ENCODE results near the gene NR2C2. TPM values are rescaled to one million over a fixed set of nuclear protein-coding genes. Genes with fewer than 3 reads are reported as not detected.

The NR2C2 gene
- total RNA-seq, 1 donor from 2014 or later, result 40.0 TPM

GRCh38 chr3:14909250-14909649, 38.1 kb upstream of the NR2C2 start:
- no peak overlapping the region for H3K4me3 ChIP-seq
- TF ChIP-seq POLR2A (IDR thresholded peaks at IDR 0.05), result no peak
- no peak for TF ChIP-seq POLR2AphosphoS5 (IDR thresholded peaks at IDR 0.05; ENCODE audit: insufficient read depth in 1 of 2, low read depth in 1 of 2)
- no peak for TF ChIP-seq CTCF (IDR thresholded peaks at IDR 0.05)
- H3K4me1 ChIP-seq, result no peaks in the 10 kb centered on the region
- H3K27me3 ChIP-seq, result no peaks in the 10 kb centered on the region
- H3K9me3 ChIP-seq, result no peaks in the 10 kb centered on the region
- H3K27ac ChIP-seq, result no peak overlapping the region
- no peaks in the 10 kb centered on the region for H3K36me3 ChIP-seq
- intact Hi-C loops (cut with DNase I), result no loop called here
- no peak for DNase-seq (ENCODE audit: extremely low spot score in 2 of 2)

DNA sequence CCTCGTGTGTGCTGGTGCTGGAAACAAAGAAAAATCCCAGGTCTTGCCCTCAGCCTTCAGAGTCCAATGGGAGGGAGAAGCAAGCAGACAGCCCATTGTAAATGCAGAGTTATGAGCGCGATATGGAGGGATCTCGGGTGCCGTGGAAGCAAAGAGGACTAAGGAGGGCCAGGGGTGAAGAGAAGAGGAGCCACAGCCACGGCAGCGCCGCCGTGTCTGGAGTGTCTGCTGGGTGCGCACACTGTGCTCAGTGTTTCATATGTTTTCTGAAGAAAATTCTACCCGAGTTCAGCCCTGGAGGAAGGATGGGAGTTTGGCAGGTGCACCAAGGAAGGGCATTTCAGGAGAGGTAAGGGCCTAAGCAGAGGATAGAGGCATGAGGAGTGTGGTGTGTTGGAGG, 35.7 kb upstream of the NR2C2 start:
- no peaks in the 10 kb centered on the region for H3K4me1 ChIP-seq
- no peaks in the 10 kb centered on the region for H3K9me3 ChIP-seq
- H3K36me3 ChIP-seq, result no peaks in the 10 kb centered on the region
- intact Hi-C loops (cut with DNase I), result no loop called here
- TF ChIP-seq CTCF (IDR thresholded peaks at IDR 0.05) (no peak), POLR2A (IDR thresholded peaks at IDR 0.05) (no peak), POLR2AphosphoS5 (IDR thresholded peaks at IDR 0.05; ENCODE audit: insufficient read depth in 1 of 2, low read depth in 1 of 2) (no peak)
- no peak for DNase-seq (ENCODE audit: extremely low spot score in 2 of 2)
- H3K27ac ChIP-seq, result no peak overlapping the region
- H3K27me3 ChIP-seq, result no peaks in the 10 kb centered on the region
- no peak overlapping the region for H3K4me3 ChIP-seq

DNA sequence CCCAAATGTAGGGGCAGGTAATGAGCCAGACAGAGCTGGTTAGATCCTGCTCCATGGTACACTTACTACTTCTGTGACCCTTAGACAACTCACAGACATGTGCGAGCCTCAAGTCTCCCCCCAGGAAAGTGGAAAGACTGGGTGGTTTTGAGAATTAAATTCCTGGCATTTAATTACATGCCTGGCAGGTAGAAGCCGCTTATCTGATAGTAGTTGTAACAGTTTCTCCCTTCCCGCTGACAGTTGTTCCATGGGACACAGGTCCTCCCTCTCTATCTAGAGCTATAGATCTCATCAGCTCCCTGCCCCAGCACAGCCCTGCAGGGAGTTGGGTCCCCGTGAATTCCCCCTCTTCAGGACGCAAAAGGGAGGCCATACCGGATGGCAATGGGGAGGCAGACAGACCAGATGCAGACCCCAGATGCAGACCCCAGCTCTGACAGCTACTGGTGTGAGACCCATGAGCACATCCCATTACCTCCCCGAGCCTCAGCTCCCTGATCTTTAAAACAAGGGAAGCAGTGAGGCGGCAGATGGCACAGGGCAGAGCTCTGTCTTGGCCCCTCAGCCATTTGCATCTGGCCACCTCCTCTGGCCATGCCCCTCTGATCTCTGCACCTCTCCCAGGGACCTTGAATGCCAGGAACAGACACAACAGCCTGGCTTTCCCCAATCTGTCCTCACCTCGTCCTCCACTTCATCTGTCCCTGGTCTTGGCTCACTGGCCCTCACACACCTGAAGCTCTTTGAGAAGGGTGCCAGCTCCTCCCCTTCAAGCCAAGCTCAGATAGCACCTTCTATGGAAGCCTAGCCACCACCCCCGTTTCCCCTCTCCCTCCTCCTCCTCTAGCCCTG, 34.1 kb upstream of the NR2C2 start:
- no peaks in the 10 kb centered on the region for H3K4me1 ChIP-seq
- H3K27me3 ChIP-seq, result no peaks in the 10 kb centered on the region
- H3K27ac ChIP-seq, result no peak overlapping the region
- intact Hi-C loops (cut with DNase I), result no loop called here
- no peaks in the 10 kb centered on the region for H3K36me3 ChIP-seq
- TF ChIP-seq POLR2AphosphoS5 (IDR thresholded peaks at IDR 0.05; ENCODE audit: insufficient read depth in 1 of 2, low read depth in 1 of 2) (no peak), POLR2A (IDR thresholded peaks at IDR 0.05) (no peak), CTCF (IDR thresholded peaks at IDR 0.05) (no peak)
- H3K4me3 ChIP-seq, result no peak overlapping the region
- DNase-seq (ENCODE audit: extremely low spot score in 2 of 2), result no peak
- H3K9me3 ChIP-seq, result no peaks in the 10 kb centered on the region

DNA sequence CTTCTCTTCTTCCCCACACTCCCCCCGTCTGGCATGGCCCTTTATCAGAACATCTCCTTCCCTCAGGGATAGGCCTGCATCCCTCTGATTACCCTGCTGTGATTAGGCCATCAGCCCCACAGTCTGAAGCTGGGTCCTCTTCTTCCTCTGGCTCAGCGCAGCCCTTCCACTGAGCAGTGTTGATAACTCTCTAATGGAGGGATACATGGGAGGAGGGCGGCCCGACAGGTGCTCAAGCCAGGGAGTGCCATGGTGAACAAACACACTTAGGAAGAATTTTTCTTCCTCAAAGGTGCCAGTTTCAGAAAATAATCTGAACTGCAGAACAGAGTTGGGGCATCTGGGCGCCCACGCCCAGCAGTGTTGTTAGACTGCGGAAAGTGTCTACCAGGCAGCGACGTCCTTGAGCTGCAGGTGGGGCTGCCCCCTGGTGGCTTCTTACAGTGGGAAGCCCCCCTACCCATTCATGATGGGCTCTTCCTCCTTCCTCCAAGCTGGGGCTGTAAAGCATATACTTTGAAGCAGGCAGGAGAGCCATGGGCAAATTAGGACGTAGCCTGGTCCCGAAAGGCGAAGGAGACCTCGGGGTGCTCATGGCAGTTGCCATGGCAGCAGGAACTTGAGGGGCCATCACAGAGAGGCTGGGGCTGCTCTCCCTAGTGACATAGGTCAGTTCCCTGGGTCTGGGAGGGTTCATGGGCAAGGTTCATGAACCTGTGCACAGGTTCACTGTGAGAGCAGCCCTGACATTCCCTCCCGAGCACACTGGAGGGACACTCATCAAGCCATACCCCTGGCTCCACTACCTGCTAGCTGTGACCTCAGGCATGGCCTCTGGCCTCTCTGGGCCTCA, 33.2 kb upstream of the NR2C2 start:
- Histone ChIP-seq H3K27ac (no peak overlapping the region), H3K36me3 (no peaks in the 10 kb centered on the region), H3K4me3 (no peak overlapping the region), H3K4me1 (no peaks in the 10 kb centered on the region), H3K27me3 (no peaks in the 10 kb centered on the region), H3K9me3 (no peaks in the 10 kb centered on the region)
- no peak for DNase-seq (ENCODE audit: extremely low spot score in 2 of 2)
- intact Hi-C loops (cut with DNase I), result no loop called here
- TF ChIP-seq POLR2AphosphoS5 (IDR thresholded peaks at IDR 0.05; ENCODE audit: insufficient read depth in 1 of 2, low read depth in 1 of 2), result no peak
- no peak for TF ChIP-seq POLR2A (IDR thresholded peaks at IDR 0.05)
- TF ChIP-seq CTCF (IDR thresholded peaks at IDR 0.05), result no peak
